ENCODE measurements around the gene EPHB6.

Gene EPHB6

GRCh38 chr7:142867097-142867378 is 12.2 kb downstream of the EPHB6 start:
- FAIRE-seq, result no peak

GRCh38 chr7:142867398-142868187 is 12.7 kb downstream of the EPHB6 start:
- FAIRE-seq, result no peak

GRCh38 chr7:142868188-142868985 is 13.5 kb downstream of the EPHB6 start:
- no peak for FAIRE-seq

GRCh38 chr7:142868986-142869415 is 14.1 kb downstream of the EPHB6 start:
- FAIRE-seq, result no peak

- no peak for FAIRE-seq
These were observed 14.6 kb downstream of the EPHB6 start for GRCh38 chr7:142869434-142869833.

GRCh38 chr7:142870147-142870559 is 15.3 kb downstream of the EPHB6 start:
- FAIRE-seq, result no peak

GRCh38 chr7:142870566-142871259 is 15.8 kb downstream of the EPHB6 start:
- FAIRE-seq, result no peak

- no peak for FAIRE-seq
These were observed 16.6 kb downstream of the EPHB6 start for GRCh38 chr7:142871260-142872105.

- FAIRE-seq, result no peak
These were observed 17.3 kb downstream of the EPHB6 start for GRCh38 chr7:142872106-142872675.

GRCh38 chr7:142873281-142873784 is 18.5 kb downstream of the EPHB6 start:
- no peak for FAIRE-seq

- FAIRE-seq, result no peak
These were observed 19.0 kb downstream of the EPHB6 start for GRCh38 chr7:142873871-142874270.

GRCh38 chr7:142874409-142874808 is 19.5 kb downstream of the EPHB6 start:
- no peak for FAIRE-seq

- FAIRE-seq, result no peak
These were observed 20.0 kb downstream of the EPHB6 start for GRCh38 chr7:142874837-142875236.

GRCh38 chr7:142875456-142875855 is 20.6 kb downstream of the EPHB6 start:
- FAIRE-seq, result no peak

- FAIRE-seq, result no peak
These were observed 21.5 kb downstream of the EPHB6 start for GRCh38 chr7:142876236-142876960.

- FAIRE-seq, result no peak
These were observed 22.4 kb downstream of the EPHB6 start for GRCh38 chr7:142876991-142877910.

GRCh38 chr7:142878315-142878714 is 23.4 kb downstream of the EPHB6 start:
- FAIRE-seq, result no peak

GRCh38 chr7:142879060-142879459 is 24.2 kb downstream of the EPHB6 start:
- no peak for FAIRE-seq

GRCh38 chr7:142880876-142881505 is 26.1 kb downstream of the EPHB6 start:
- FAIRE-seq, result no peak
